GM23338 (cell line): ENCODE measurements around the gene PARP8.

Experiments
- CTCF ChIP-seq, 2 experiments: fragments of 200-600 bp in 1 of 2; sonication (generic) in 1 of 2; conservative IDR thresholded peaks; 2 replicates each; pipeline versions ENCODE4 v1.5.1 to v1.6.1; 2016 to 2017; ENCODE audit warnings: antibody characterized with exemption in 2 of 2, low read depth in 2 of 2, mild to moderate bottlenecking in 2 of 2, moderate library complexity in 1 of 2
- EZH2phosphoT487 ChIP-seq: fragments of 200-600 bp; sonication (generic); IDR thresholded peaks from one replicate; pipeline ENCODE4 v1.8.1; 2018; ENCODE audit warnings: antibody characterized with exemption; ENCODE audit not compliant: unreplicated experiment
- POLR2AphosphoS5 ChIP-seq: IDR thresholded peaks from 2 replicates; pipeline ENCODE4 v1.6.1; 2016; ENCODE audit warnings: antibody characterized with exemption, low read depth

DNA sequence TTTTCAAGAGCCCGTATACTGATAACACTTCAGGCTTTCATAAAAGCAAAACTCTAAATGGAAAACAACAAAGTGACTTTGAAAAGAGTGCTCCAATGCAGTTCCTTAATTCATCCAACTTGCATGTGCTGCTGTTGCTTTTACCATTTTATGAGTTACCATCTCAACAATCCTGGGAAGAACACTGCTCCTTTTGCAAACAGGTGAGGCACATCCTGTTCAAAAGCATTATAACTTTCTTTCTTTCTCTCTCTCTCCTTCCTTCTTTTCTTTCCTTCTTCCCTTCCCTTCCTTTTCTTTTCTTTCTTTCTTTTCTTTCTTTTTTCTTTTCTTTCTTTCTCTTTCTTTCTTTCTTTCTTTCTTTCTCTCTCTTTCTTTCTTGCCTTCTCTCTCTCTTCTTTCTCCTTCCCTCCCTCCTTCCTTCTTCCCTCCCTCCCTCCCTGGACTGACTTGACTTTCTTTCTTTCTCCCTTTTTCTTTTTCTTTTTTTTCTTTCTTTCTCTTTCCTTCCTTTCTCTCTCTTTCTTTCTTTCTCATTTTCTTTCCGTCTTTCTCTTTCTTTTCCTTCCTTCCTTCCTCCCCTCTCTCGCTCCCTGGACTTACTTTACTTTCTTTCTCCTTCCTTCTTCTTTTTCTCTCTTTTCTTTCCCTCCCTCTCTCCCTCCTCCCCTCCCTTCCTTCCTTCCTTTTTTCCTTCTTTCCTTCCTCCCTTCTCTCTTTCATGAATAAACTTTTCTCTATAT lies 11.2 kb upstream of the PARP8 start:
- TF ChIP-seq CTCF (conservative IDR thresholded peaks at IDR 0.05; ENCODE audit: low read depth in 2 of 2) (no peak), EZH2phosphoT487 (no peak), POLR2AphosphoS5 (no peak)
